Umbilical cord (tissue), 2 donors: ENCODE data around the gene IFI6. TPM values are rescaled to one million over a fixed set of nuclear protein-coding genes. Genes with fewer than 3 reads are reported as not detected.
"Not testable (repeated sequence)": the region's sequence is repeated elsewhere in the genome, so short reads cannot be mapped to it uniquely, and the experiment has no call there.

Source experiments
- DNase-seq: peaks from one replicate; pipeline ENCODE4 v3.0.0-alpha.2; 2015; ENCODE audit warnings: low spot score
- total RNA-seq: library from RNA; depleted of rRNA; stranded (reverse); fragments of >200 nt; gene quantifications from one replicate; pipeline ENCODE4 v1.2.3, GENCODE V29; 2014; ENCODE audit warnings: low replicate concordance; ENCODE audit not compliant: insufficient read depth

The IFI6 gene
- total RNA-seq, 1 donor from 2014 or later: 132 TPM

DNA sequence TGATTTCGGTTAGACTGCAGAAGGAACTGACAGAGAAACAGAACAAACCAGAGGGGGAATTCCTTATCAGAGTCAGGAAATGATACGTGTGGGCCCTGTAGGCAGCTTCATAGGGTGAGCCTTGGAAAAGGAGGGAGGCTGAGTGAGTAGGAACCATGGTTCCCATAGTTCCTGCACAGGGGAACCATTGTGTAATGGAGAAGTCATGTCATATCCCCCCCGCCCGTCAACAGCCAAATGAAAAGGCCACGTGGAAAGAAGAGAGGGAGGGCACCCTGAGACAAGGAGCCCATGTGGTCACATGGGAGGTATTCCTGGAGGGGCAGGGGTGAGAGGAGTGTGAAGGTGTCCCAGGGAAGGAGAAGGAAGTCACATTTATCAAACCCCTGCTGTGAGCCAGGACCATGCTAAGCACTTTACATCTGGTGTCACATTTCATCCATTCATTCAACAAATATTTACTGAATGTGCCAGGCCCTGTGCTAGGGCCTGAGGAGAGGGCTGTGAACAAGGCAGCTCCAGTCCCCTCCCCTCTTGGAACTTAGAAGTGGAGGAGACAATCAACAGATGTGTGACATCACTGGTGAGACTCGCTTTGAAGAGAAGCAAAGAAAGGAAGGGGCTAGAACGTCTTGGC lies 21.3 kb downstream of the IFI6 start:
- peak; percentile 56 for DNase-seq

DNA sequence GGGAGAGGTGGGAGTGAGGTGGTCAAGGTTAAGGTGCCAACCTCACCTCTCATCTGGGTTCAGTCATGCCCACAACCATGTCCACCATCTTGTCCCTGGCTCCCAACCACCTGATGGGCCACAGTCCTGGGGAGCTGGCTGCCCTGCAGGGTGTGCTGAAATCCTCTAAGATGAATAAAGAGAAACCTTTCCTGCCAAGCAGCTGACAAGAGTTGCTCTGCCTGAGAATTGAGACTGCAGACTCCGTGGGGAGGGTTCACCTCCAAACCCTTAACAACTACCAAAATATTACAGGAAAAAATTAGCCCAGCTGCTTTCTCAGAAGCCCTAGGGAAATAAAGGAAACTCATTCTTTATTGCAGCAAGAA lies 21.8 kb downstream of the IFI6 start:
- DNase-seq: no peak

DNA sequence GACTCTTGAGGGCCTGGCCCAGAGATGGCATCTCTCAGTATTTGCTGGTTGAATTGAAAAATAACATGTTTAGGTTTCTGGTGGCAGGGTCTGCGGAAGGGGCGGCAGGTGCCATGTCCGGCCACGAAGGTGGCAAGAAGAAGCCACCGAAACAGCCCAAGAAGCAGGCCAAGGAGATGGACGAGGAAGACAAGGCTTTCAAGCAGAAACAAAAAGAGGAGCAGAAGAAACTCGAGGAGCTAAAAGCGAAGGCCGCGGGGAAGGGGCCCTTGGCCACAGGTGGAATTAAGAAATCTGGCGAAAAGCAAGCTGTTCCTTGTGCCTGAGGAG lies 22.7 kb downstream of the IFI6 start:
- no peak for DNase-seq

DNA sequence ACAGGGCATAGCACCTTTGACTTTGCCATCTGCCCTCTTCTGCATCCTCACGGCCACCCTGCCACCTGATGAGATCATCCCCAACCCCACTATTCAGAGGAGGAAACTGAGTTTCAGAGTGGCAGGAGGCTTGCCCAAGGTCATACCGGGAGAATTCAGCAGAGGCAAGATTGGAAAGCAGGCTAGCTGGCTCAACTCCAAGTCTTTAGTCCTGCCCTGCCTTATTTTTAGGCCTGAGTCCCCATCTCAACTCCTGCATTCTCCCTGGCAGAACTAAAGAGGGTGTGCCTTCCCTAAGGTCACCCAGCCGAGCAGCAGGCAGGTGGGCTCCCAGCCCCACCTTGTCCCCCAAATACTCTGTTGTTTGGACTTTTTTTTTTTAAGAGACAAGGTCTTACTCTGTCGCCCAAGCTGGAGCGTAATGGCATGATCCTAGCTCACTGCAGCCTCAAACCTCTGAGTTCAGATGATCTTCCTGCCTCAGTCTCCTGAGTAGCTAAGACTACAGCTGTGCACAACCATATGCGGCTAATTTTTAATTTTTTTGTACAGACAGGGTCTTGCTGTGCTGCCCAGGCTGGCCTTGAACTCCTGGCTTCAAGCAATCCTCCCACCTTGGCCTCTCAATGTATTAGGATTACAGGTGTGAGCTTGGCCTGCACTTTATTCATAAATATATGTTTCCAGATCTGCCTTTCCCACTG lies 23.2 kb downstream of the IFI6 start:
- no peak for DNase-seq

DNA sequence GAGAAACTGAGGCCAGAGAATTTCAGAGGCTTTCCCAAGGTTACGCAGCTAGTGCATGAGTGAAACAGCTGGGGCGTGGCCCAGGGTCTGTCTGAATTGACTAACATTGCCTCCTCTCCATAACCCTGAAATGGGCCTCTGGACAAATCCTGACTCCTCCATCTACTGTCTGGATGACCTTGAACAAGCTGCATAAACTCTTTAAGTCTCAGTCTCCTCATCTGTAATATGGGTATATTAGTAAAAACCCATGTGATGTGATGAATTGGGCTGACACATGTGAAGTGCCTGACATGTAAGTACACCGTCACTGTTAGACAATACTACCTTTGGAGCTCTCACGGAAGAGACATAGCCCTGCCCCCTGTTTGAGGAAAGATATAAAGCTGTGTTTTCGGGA lies 24.7 kb downstream of the IFI6 start:
- no peak for DNase-seq

DNA sequence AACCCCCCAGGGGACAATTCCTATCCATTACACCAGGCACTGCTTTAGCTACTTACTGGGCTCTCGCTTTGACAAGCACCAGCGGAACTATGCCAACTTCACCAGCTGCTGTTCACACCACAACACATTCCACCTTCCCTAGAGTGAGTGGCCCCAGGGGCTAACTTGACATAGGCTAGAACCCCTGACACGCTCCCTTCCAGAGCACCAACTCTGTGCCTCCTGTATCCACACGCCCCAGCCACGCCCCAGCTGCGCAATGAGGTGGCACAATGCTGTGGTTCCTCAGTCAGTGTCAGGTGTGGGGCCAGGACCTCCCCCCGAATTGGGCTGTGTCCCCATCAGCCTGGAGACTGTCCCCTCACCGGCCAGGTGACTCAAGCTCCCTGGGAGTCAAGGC lies 25.3 kb downstream of the IFI6 start:
- DNase-seq: no peak

DNA sequence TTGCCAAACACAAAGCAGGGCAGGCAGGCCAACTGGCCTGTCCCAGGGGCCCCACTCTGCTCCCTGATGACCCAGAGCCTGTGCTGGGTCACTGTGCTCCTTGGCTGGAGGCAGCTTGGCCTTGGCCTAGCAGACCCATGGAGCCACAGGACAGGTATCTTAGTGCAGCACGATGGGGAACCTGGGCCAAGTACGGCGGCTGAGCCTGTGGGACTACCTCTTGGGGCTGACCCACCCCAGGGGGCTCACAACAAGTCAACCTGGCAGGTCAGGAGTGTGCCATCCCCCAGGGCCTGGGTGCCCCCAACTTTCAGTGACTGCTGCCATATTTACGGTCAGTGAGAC lies 26.9 kb downstream of the IFI6 start:
- no peak for DNase-seq

DNA sequence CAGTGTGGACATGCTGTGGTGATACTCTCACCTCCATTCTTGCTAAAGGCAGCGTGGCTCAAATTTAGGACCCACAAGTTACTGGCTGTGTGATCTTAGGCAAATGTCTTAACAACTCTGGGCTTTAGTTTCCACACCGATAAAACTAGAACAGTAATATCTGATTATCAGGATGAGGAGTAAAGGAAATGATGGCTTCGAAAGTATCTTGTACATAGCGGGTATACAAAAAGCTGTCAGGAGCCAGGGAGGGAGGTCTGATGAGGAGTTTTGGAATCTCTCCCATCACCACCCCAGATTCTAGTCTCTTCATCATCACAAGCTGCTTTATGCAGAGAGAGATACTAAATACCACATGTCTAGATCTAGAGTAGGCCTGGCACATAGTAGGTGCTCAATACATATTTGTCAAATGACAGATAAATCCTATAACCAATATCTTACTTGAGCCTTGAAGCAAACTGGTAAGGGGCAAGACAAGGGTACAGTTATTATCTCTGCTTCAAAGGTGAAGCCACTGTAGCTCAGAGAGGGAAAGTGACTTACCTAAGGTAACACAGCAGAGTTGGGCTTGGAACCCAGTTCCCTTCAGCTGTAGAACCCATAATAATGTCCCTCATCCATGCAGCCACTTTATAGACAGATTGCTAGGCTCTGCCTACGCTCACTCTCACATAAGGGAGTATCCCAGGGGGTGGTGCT lies 27.5 kb downstream of the IFI6 start:
- no peak for DNase-seq

DNA sequence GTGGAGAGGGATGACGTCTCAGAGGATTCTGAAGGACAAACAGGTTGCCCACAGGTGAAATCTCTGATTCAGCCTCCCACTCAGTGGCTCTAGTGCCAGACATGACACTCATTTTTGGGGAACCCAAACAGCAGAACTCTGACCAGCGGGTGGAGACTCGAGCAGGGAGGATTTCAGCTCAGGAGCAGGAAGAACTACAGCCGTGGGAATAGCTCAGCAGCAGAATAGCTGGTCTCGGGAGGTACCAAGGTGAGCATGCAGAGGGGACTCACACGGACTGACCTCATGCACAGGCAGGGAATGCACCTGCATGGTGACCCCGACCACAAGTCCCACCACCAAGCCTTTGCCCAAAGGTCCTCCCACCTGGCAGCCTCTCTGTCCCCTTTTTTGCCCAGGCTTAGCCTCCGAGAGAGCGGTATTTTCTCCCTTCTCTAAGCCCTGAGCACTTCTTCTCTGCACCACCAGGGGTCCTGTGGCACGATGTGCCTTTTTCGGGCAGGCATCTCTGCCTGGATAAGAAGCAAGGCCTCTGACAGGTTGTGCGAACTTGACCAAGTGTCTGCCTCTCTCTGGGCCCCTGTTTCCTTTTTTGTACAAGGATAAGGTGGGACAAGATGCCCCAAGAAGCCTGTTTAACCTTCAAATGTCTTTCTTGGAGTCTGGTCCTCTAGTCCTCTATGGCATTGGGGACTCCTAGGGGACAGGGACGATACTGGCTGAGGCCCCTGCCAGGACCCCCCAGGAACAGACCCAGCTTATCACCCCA lies 28.2 kb downstream of the IFI6 start:
- DNase-seq: peak; percentile 45

DNA sequence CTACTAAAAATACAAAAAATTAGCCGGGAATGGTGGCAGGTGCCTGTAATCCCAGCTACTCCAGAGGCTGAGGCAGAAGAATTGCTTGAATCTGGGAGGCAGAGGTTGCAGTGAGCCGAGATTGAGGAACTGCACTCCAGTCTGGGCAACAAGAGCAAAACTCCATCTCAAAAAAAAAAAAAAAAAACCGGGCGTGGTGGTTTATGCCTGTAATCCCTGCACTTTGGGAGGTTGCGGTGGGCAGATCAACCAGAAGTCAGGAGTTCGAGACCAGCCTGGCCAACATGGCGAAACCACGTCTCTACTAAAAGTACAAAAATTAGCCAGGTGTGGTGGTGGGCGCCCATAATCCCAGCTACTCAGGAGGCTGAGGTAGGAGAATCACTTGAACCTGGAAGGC lies 31.5 kb downstream of the IFI6 start:
- DNase-seq: not testable (repeated sequence)

DNA sequence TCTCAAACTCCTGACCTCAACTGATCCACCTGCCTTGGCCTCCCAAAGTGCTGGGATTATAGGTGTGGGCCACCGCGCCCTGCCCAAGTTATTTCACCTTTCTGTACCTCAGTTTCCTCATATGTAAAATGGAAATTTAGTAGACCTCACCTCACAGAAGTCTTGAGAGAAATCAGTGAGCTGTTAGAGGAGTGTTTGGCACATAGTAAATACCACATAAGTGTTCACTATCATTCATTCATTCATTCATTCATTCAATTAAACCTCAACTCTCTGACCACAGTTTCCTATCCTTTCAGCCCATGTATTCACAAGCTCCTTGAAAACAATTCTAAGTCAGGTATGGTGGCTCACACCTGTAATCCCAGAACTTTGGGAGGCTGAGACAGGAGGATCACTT lies 33.2 kb downstream of the IFI6 start:
- no peak for DNase-seq

DNA sequence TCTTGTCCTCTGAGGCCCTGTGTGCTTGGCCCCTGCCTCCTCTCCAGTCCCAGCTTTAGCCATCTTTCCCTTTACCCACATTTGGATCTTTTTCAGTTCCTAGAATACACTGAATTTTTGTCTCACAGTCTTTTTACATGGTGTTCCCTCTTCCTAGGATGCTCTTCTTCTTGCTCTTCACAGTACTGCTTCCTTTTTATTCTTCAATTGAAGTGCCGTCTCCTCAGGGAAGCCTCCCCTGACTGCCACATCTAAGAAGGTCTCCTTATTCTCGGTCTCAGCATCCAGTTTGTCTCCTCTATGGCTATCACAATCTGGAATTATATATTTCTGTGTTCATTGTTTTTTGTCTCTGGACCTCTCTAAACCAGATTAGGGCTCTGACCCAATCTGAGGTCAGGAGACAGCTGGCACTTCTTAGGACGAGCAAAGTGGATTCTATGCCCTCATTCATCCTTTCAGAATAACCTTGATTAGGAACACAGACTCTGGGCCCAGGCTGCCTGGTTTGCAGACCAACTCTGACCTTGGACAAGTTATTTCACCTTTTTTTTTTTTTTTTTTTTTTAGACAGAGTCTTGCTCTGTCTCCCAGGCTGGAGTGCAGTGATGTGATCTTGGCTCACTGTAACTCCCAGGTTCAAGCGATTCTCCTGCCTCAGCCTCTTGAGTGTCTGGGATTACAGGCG lies 33.8 kb downstream of the IFI6 start:
- no peak for DNase-seq

DNA sequence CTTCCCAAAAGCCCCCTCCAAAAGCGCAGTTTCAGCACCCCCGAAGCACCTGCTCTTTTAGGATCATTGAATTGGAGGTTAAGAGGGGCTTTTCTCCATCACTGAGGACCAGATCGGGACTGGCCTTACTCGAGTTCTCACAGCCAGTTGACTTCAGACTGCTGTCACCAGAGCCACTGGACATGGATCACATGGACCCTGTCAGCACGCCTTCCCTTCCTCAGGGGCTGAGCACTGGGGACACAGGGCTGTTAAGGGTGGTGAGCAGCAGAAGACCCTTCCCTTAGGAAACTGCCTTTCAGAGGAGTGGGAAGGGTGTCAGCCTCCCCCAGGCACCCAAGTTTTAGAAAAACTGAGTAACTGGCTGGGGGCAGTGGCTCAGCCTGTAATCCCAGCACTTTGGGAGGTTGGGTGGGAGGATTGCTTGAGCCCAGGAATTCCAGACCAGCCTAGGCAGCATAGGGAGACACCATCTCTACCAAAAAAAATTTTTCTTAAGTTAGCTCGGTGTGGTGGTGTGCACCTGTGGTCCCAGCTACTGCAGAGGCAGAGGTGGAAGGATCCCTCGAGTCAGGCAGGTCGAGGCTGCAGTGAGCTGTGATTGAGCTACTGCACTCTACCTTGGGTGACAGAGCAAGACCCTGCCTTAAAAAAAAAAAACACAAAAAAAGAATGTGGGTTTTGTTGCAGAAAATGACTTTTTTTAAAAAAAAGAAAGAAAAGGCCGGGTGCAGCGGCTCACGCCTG lies 36.4 kb downstream of the IFI6 start:
- DNase-seq: no peak

DNA sequence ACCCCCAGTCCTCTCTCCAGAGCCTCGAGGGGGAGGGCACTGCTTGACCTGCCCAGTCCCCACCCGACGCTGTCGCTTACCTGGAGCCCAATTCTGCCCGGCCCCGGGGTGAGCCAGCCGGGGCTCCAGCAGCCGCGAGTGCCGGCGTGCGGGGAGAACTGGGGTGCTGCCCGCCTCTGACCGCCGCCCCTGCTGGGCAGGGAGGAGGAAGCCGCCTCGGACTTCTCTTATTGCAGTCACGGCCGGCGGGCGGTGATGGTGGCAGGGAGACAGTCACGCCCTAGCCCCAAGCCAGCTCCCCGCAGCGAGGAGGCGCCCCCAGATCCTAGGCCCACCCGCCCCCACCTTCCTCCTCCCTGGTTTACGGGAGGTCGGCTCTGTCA lies 37.0 kb downstream of the IFI6 start, which contains the start of gene FGR:
Gene FGR, minus strand, starts transcription at position 201 of the 383 bp plus-strand sequence. CDS start 11,269 bp downstream, outside the sequence.
- DNase-seq: no peak

DNA sequence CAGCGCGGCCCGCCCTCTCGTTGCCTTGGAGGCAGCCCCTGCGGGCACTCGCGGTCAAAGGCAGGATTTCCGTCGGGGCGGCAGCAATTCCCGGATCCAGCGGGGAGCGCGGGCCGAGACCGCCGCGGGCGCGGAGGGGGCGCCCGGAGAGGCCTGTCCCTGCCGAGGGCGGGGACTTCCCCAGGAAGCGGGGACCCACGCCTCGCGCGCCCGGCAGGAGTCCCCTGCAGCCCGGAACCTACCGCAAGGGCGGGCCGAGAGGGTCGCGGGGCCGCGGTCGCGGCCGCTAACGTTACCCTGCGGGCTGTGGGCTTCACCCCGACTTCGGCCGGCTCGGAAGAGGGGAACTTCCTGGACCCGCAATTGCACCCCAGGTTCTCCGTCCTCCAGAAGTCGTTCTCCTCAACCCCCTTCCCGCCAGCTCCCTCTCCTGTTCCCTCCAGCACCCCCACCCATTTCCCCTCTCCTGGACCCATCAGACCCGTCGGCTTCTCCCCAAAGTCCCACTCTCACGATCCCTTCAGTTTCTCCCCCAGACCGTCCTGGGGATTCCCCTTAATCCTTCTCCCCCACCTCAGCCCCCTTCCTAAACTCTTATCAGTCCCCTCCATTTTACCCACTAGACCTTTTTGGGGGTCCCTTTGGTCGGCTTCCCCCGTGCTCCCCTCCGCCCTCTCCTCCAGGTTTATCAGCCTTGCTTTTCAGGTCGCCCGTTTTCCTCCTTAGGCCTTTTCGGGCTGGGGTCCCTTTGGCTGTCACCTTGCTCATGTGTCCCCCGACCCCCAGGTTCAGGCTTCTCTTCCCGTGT lies 37.6 kb downstream of the IFI6 start:
- peak; percentile 47 for DNase-seq

DNA sequence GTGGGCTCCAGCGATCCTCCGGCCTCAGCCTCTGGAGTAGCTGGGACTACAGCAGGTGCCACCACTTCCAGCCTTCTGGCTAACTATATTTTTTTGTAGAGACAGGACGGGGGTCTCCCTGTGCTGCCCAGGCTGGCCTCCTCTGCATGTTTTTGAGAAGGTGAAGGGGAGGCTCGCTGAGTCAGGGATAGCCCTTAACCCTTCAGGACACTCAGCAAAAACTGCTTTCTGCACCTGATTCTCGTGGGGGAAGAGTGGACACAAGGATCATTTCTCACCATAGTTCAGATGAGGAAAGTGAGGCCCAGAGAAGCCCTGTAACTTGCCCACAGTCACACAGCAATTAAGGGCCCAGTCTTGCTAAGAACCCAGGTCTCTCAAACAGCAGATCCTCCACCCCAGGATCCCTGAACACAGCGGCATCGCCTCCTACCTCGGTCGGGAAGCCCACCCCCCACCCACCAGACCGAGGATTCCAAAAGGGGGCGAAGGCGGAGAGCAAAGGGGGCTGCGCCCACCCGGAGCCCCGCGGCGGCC lies 38.3 kb downstream of the IFI6 start:
- DNase-seq: no peak

DNA sequence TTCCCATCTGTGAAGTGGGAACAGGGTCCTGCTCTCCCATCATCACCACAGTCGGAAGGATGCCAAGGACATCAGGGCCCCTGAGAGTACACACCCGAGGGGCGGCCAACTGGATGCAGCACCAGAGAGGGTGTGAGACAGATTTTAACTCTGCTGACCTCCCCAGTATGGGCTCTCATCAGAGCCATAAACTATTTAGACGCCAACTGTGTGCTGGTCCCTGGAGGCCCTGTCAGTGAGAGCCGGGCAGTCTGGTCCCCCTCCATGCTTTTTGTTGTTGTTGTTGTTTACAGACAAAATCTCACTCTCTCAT lies 38.7 kb downstream of the IFI6 start:
- no peak for DNase-seq

DNA sequence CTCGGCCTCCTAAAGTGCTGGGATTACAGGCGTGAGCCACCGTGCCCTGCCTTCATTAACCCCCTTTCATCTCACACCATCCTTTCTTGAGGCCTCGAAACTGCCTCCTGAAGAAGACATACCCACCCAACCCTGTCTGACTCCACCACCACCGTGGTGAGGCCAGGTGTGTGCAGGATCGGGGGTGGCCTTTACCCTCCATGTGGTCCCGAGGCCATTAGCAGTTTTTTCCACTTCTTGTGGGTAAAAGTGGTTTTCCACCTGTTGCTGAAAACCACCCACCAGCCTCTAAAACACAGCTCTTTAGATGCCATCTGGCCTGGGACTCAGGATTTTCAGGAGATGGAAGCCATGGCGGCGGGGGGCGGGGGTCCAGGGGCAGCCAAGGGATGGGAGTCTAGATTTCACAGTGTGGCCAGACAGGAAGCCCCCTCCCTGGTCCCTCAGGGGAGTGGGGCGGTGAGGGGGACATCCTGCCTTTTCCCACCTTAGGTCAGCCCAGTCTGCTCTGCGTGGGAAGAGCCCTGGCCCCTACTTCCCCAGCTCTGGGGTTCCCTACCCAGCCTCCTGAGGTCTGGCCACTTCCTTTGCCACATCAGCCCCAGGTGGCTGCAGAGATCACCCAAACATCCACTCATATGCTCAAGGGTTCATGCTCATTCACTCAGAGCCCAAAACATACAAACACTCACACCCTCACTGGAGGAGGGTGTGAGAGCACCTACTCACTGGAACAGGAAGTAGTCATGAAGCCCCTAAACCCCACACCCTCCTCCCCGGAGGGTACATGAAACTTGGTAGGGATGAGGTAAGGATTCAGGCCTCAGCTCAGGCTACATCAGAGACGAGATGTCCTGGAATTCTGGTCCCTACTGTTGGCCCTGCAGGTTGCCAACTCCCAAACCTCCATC lies 39.4 kb downstream of the IFI6 start:
- no peak for DNase-seq

DNA sequence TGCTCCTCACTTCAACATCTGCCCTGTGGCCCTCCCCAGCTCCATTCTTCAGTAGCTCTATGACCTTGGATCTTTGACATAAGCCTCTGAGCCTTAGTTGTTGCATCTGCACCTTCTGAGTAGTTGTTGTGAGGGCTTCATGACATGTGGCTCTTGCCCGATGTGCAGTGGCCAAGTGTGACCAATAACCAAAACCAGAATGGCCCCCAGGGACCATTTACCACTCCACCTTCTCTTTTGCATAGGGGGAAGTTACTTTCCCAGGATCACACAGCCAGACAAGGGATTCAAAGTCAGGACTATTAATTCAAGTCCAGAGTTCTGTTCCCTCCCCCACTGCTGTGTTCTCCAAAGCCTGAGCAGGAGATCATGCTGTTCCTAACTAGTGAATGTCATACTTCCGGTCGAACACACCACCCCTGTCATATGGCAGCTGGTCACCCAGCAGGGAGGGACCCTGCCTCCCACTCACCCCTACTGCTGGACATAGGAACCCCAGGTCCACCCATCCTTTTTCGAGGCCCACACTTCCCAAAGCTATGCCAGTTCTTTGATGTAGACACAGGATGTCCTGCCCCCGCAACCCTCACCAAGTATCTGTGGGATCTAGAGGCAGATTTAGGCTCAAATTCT lies 41.0 kb downstream of the IFI6 start:
- no peak for DNase-seq
